KOPT-K1 (cell line): ENCODE data around the gene ZNF20.
"Not testable (repeated sequence)": the region's sequence is repeated elsewhere in the genome, so short reads cannot be mapped to it uniquely, and the experiment has no call there.

Experiments
- H3K27ac ChIP-seq: fragments of 200-600 bp; sonication (generic); 2 replicates; pipeline ENCODE4 v1.5.1; 2016; ENCODE audit warnings: antibody characterized with exemption, mild to moderate bottlenecking, low read depth, low read length; ENCODE audit not compliant: poor library complexity, severe bottlenecking
- H3K36me3 ChIP-seq: fragments of 200-600 bp; sonication (generic); 2 replicates; pipeline ENCODE4 v1.5.1; 2017; ENCODE audit warnings: antibody characterized with exemption, mild to moderate bottlenecking, low read length, moderate library complexity; ENCODE audit not compliant: insufficient read depth
- H3K9me3 ChIP-seq: fragments of 200-600 bp; sonication (generic); 2 replicates; pipeline ENCODE4 v1.5.1; 2017; ENCODE audit warnings: antibody characterized with exemption, low read length, mild to moderate bottlenecking; ENCODE audit not compliant: insufficient read depth, poor library complexity, severe bottlenecking

ZNF20 gene

GRCh38 chr19:12092065-12092867 lies 47.9 kb downstream of the ZNF20 start:
- H3K36me3 ChIP-seq: peaks cover 31% of the 10 kb centered on the region
- H3K27ac ChIP-seq: peak overlapping the region; percentile 89
- H3K9me3 ChIP-seq: peaks cover 3% of the 10 kb centered on the region

- peaks cover 21% of the 10 kb centered on the region for H3K36me3 ChIP-seq
- H3K9me3 ChIP-seq: no peaks in the 10 kb centered on the region
- no peak overlapping the region for H3K27ac ChIP-seq
Measured at GRCh38 chr19:12090807-12091206, 49.3 kb downstream of the ZNF20 start.

- H3K27ac ChIP-seq: no peak overlapping the region
- H3K9me3 ChIP-seq: peaks cover 4% of the 10 kb centered on the region
- H3K36me3 ChIP-seq: no peaks in the 10 kb centered on the region
Measured at GRCh38 chr19:12085074-12085818, 54.9 kb downstream of the ZNF20 start.

GRCh38 chr19:12083336-12083735 lies 56.8 kb downstream of the ZNF20 start:
- not testable (repeated sequence) for H3K36me3 ChIP-seq, H3K27ac ChIP-seq
- H3K9me3 ChIP-seq: peaks cover 12% of the 10 kb centered on the region
